HG03097 (cell line): ENCODE measurements around the gene SSBP2.
A peak's percentile ranks its signal among the peaks of the same experiment; 100 is the strongest.
"Not testable (repeated sequence)": the region's sequence is repeated elsewhere in the genome, so short reads cannot be mapped to it uniquely, and the experiment has no call there.

Experiments used
- ATAC-seq: cut with Tn5 transposase; IDR thresholded peaks from one replicate; pipeline ENCODE4 v1.9.1; 2021; ENCODE audit not compliant: unreplicated experiment, low FRiP score

The SSBP2 gene

DNA sequence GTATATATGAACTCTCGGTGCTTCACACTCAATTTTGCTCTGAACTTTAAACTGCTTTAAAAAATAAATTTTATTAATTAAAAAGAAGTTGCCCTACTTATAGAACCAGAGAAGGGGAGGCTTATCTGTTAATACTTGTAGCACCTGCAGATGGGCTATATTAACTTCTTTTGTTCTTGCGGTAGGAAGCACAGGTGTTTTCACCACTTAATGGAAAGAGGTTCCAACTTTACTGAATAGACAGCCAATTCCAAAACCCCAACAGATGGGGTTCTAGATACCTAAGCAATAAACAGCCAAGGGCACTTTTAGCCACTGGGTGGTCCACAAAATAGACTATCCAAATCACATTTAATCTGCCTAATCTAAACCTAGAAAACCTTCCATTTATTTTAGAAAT lies 65.4 kb downstream of the SSBP2 start:
- ATAC-seq, result no peak

DNA sequence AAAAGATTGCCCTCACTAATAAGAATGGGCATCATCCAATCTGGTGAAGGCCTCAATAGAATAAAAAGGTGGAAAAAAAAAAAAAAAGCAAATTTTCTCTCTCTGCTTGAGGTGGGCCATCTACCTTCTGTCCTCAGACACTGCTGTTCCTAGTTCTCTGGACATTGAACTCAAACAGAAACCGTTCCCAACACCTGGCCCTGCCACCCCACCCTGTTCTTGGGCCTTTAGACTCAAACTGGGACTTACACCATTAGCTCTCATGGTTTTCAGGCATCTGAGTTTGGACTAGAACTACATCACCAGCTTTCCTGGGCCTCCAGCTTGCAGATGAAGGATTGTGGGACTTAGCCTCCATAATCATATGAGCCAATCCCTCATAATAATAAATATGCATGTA lies 71.0 kb downstream of the SSBP2 start:
- ATAC-seq, result no peak

DNA sequence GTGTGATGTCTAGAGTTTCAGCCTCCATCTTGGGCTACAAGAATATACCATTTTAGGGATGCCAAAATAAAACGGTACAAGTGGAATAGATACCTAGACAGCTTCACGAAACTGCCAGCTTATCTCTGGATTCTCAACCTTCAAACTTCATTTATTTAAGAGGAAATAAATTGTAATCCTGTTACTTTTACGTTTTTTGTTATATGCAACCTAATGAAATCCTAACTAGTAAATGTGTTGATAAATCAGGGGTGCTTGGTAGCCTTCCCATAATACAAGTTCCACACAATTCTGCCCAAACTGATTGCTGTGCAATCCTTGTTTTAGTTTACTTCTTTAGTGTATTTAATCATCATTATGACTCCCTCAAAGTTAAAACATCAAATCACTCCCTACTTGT lies 75.5 kb downstream of the SSBP2 start:
- no peak for ATAC-seq

DNA sequence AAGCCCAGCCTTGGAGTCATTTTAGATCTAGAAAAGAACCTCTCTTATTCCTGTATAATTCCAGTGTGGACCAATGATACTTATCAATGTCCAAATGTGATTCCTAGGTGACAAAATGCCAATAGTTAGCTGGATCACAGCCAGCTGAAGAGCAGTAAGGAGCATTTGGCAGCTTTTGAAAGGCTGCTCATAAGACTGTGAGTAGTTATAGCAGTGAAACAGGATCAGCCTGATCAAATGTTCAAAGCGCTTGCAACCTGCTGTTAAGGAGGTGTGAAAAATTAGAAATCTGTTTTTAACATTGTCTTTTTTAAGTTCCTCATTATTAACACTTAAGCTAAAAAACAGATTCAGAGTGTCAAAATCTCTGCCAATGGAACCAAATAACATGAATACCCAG lies 85.1 kb downstream of the SSBP2 start:
- ATAC-seq, result no peak

DNA sequence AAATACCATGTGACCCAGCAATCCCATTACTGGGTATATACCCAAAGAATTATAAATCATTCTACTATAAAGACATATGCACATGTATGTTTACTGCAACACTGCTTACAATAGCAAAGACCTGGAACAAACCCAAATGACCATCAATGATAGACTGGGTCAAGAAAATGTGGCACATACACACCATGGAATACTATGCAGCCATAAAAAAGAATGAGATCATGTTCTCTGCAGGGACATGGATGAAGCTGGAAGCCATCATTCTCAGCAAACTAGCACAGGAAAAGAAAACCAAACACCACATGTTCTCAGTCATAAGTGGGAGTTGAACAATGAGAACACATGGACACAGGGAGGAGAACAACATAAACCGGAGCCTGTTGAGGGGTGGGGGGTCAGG lies 90.3 kb downstream of the SSBP2 start:
- ATAC-seq, result not testable (repeated sequence)

DNA sequence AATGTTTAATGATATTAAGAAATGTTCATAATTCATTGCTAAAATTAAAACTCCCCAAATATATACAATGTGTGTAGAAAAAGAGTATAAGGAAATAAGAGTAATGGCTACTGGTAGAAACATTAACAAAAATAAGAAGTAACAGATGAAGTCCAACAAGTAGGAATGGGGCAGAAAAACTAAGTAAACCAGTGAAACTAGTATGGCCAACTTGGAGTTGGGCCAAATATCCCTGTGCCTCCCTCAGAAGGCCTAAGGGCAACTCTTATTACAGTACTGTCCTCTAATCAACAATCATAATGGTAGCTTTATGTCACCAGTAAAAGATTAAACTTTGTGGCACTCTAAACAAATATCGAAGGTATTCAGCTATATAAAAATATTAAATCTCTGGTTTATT lies 93.5 kb downstream of the SSBP2 start:
- ATAC-seq, result no peak

DNA sequence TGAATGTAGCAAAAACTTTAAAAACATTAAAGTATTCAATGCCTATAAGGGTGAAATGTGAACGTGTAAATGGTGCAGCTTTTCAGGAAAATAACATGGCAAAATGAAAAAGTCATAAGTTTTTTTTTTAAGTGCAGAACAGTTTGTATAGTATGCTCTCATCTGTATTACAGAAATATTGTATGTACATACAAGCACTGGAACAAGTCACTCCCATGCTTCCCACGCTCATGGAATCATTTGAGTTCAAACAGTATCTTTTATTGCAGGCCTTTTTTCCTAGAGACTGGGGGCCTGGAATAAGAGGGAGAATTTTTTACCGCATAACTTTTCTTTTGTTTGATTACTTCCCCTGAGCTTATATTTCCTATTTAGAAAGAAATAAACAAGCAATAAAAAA lies 94.1 kb downstream of the SSBP2 start:
- ATAC-seq, result no peak

DNA sequence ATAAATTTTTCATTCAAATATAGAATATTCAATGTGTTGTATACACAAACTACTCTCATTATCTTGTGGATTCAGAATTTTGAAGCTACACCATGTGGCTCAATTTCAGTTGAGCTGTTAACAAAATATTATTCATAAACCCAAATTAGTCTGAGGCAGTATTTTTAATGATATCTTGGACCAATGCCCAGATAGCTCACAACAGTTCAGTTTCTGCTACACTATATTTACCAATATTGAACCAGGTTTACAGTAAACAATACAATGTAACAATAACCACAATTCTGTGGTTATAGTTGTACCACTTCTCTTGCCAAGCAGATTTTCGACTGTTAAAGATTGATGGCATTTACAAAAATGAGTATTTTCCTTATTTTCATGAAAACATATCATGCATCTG lies 99.9 kb downstream of the SSBP2 start:
- no peak for ATAC-seq

DNA sequence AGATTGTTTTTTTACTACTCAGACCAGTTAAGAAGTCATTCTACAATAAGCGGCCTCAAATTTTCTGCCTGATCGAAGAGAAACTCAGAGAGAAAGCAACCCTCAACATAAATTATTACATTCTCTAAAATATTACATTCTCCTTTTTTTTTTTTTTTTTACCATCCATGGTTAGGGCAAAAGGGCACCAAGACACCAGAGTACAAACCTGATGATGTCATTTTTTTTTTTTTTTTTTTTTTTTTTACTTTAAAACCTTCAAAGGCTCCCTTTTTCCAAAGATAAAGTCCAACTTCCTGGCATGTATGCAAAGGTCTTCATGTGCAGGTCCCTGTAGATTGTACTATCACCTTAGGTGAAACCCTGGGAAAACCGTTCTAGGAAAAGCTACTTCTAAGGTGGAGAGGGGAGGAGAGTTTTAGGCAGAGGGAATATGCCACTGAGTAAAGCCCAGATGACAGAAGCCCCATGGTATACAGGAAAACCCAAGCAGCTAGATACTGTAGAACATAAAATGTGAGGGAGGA lies 104.4 kb downstream of the SSBP2 start:
- ATAC-seq, result no peak

DNA sequence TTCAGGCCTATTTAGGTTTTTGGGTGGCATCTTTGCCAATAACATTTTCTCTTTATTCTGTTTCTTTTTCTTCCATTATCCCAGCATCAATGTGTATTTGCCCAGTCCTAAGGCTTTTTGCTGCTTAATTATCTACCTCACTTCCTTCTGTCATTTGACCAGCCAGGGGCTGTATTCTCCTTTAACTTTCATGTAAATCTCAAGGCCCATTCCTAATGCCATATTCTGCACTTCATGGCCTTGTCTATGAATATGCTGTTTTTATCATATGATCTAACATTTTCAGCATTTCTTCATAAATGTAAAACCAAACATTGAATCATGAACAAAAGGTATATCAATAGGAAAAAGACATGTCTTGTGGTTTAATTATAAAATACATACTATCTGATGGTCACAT lies 108.7 kb downstream of the SSBP2 start:
- ATAC-seq, result no peak

DNA sequence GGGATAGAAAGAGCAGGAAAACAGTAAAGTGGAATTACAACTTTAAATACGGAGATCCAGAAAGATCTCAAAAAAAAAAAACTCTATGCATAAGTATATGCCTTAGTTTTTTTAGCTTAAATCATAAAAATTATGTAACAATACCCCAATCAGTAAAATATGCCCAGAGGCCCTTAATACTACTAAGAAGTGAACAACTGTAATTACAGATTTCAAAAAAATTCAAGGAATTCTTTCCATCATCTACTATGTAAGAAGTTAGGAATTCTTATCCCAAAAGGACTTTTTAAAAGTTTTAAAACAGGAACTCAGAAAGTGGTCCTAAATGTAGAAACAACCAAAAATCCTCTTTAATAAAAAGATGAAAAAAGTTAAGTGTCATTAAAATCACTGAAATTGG lies 111.3 kb downstream of the SSBP2 start:
- ATAC-seq, result no peak

DNA sequence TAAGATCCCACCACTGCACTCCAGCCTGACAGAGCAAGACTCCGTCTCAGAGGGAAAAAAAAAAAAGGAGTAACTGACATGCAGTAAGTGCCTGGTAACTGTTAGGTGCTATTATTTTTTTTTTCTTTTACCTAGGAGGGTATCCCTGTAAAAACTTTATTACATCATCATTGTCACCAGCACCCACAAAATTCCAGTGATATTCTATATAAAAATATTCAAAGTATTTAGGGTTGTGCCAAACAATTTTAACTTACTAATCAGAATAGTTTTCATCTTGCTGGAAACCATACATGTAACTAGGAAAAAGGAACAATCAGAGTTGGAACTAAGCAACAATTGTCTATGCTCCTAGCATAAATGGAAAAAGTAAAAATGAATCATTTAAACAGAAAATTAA lies 112.4 kb downstream of the SSBP2 start:
- ATAC-seq, result no peak

DNA sequence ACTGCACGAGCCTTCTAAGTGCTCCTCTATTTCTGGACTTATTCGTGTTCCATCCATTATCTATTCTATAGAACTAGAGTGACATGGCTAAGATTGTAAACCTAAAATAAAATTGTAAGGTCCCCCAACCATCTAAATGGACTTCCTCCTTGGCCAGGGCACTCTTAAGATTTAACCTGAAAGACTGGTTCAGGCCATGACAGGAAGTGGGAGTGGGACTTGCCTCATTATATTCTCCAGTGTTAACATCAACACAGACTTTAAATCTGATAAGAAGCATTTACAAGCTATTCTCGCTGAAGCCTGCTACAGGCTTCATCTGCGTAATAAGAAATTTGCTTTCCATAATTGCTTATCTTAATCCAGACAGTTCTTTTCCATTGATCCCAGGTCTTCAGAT lies 117.0 kb downstream of the SSBP2 start:
- ATAC-seq, result no peak

DNA sequence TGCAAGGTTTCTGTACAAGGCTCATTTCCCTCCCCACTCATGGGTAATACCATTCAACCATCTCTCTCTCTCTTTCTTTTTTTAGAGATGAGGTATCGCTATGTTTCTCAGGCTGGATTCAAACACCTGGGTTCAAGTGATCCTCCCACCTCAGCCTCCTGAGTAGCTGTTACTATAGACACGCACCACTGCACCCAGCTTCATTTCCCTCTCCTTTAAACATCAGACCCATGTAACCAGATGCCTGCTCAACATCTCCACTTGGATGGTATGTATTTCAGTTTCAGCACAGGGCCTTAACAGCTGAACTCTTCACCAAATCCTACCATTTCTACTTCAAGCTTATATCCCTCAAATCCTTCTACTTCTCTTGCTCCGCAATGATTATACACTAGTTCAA lies 117.4 kb downstream of the SSBP2 start:
- ATAC-seq, result no peak

DNA sequence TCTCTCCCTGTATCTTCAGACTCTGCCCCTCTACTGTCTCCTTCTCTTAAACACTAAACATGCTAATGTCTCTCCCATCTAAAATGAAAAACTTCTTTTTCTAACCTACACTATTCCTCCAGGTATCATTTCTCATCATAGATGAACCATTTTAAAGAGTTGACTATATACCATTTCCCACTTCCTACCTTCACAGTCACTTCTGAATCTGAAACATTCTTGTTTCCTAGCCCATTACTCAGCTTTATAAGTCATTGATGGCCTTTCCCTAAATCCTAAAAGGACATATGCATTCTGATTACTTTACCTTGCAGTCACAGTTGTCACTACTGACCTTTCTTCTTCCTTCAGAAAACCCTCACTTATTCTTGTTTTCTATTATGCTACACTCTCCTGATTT lies 118.2 kb downstream of the SSBP2 start:
- no peak for ATAC-seq

DNA sequence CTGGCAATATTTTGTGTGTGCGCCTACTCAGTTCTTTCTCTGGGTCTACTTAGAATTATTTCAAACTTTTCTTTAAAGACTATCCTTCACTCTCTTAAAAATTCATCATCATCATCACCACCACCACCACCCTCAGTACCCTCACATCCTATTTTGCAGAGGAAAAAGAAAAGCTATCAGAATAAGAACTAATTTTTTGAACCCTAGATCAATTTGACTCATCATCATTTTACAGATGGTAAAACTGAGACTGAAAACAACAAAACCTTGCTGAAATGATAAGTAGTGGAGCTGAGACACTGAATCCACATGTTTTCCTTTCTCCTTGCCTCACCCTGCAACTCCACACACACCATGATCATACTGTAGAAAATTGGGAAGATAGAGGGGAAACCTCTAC lies 119.3 kb downstream of the SSBP2 start:
- ATAC-seq, result no peak

DNA sequence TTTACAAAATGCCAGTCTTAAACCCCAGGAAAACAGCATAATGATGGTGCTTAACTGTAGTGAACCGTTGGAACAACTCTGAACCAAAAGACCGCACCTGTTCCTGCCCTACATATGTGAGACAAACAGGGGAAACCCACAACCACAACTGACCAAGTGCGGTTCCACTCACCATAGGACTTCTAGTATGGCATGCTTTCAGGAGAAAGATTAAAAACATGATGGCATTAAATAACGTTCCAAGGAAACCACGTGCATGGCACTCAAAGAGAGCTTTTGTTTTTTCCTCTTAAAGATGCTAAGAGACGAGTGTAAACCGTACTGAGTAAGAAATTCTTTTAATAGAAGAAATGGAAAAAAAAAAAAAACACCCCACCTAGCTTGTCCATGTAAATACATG lies 119.8 kb downstream of the SSBP2 start:
- ATAC-seq, result peak; percentile 55

DNA sequence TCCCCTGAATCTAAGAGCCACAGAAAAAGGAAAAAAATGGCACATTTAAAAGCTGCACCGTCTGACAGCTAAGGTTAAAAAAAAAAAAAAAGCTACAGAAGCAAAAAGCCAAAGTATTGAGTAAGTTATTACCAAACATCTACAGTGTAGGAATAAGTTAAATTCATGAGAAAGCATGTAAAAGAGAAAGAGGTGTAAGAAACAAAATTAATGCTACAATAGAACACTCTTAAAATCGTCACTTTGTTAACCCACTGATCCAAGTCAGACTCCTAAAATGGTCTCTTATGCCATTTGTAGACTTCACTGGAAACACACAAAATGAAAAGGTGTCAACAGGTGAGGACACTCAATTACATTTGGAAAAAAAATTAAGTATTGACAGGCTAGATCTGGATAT lies 120.2 kb downstream of the SSBP2 start:
- no peak for ATAC-seq

DNA sequence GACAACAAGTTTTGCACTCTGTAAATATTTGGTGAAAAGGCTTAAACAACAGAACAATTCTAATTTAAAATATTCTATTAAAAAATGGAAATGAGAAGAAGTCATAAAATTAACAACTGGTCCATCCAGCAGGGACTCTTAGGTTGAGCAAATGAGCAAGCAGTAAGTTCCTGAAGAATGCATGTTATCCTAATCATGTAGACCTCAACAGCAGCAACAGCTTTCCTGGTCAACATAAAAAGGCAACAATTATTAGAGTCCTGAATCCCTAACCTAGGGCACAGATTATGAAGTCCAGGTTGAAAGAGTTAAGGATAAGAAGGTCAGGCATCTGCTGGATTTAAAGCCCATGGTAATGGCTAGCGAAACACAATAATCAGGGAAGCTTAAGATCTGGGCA lies 120.9 kb downstream of the SSBP2 start:
- no peak for ATAC-seq

DNA sequence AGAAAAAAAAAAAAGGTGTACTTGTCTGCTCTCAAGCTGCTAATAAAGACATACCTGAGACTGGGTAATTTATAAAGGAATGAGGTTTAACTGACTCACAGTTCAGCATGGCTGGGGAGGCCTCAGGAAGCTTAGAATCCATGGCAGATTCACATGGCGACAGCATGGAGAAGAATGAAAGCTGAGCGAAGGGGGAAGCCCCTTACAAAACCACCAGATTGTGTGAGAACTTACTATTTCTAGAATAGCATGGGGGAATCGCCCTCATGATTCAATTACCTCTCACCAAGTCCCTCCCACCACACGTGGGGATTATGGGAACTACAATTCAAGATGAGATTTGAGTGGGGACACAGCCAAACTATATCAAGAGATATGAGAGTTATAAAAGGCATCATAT lies 122.8 kb downstream of the SSBP2 start:
- ATAC-seq, result not testable (repeated sequence)

DNA sequence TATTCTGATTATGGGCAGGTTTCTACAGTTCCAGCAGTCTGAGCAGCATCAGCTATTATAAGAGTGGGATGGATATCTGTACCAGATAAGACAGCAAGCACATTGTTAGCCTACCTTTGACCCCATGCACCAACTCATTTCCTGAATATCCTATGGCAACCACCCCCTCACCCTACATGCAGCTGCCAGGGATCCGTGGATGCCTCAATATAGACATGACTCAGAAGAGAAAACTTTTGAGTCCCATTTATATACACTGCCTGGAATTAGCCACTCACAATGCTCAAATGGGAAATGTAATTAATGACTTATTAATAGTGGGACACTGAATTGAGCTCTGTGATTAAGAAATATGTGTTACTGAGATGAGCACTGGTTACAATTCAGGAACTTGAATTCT lies 124.4 kb downstream of the SSBP2 start:
- no peak for ATAC-seq

DNA sequence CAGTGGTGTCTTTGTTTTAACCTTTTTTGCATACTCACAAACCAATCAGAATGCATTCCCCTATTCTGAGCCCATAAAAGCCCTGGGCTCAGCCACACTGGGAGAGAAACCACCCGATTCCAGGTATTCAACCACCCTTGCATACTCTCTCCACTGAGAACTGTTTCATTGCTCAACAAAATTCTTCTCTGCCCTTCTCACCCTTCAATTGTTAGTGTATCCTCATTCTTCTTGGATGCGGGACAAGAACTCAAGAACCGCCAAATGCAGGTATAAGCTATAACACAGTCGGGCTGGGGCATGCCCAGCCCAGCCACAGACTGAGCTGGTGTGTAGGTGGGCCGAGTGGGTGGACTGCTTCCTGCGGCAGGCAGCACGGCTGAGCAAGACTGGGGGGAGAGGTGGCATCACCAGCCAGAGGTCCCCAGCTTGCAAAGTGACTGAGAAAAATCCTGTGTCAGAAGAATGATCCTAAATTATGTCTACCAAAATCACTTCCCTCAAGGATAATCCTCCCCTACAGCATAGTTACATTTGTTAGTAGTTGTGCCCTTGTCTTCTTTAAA lies 141.0 kb downstream of the SSBP2 start:
- no peak for ATAC-seq

DNA sequence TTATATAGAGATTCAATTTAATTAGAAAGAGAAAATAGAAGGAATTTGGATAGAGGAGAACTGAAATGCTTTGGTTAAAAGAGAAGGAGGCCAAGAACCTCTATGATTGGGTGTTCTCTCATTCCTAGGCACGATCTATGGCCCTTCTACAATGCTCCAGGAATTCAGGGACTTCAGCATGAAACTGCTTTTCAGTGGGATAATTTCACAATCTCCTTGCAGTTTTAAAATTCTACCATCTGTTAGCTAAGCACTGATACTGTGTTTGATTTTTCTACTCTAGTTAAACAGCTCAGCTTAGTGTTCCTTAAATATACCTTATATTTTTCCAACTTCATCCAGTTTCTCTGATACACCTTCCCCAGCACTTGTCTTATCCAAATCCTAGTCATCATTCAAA lies 141.9 kb downstream of the SSBP2 start:
- no peak for ATAC-seq
